Loucy (cell line): ENCODE data around the gene OR2T4.

ENCODE experiments used
- H2AFZ ChIP-seq: fragments of 200-600 bp; sonication (generic); 2 replicates; pipeline ENCODE4 v1.6.0; 2016; ENCODE audit warnings: antibody characterized with exemption, mild to moderate bottlenecking, low read length, moderate library complexity
- H3F3A ChIP-seq: fragments of 200-600 bp; 2 replicates; pipeline ENCODE4 v1.6.0; 2016; ENCODE audit warnings: antibody characterized with exemption, low read depth, mild to moderate bottlenecking
- H3K27me3 ChIP-seq: fragments of 200-600 bp; sonication (generic); 2 replicates; pipeline ENCODE4 v1.6.1; 2014; ENCODE audit warnings: low read length, mild to moderate bottlenecking; ENCODE audit not compliant: insufficient read depth, poor library complexity, severe bottlenecking
- H3K36me3 ChIP-seq: fragments of 200-600 bp; sonication (generic); 2 replicates; pipeline ENCODE4 v1.6.1; 2016; ENCODE audit warnings: low read length; ENCODE audit not compliant: insufficient read depth
- H3K4me1 ChIP-seq: fragments of 200-600 bp; sonication (generic); 2 replicates; pipeline ENCODE4 v1.5.1; 2014; ENCODE audit warnings: low read length, mild to moderate bottlenecking; ENCODE audit not compliant: insufficient read depth, poor library complexity, severe bottlenecking
- H3K4me2 ChIP-seq: fragments of 200-600 bp; sonication (generic); 2 replicates; pipeline ENCODE4 v1.6.0; 2014; ENCODE audit warnings: antibody characterized with exemption, low read length, low read depth, mild to moderate bottlenecking; ENCODE audit not compliant: poor library complexity, severe bottlenecking
- H3K4me3 ChIP-seq: fragments of 200-600 bp; sonication (generic); 2 replicates; pipeline ENCODE4 v1.5.1; 2014; ENCODE audit warnings: low read length, mild to moderate bottlenecking, mixed read lengths; ENCODE audit not compliant: poor library complexity, severe bottlenecking
- H3K79me2 ChIP-seq: fragments of 200-600 bp; sonication (generic); 2 replicates; pipeline ENCODE4 v1.6.1; 2014; ENCODE audit warnings: low read length; ENCODE audit not compliant: insufficient read depth
- H3K9ac ChIP-seq: fragments of 200-600 bp; sonication (generic); 2 replicates; pipeline ENCODE4 v1.6.0; 2014; ENCODE audit warnings: mild to moderate bottlenecking, low read depth, low read length, moderate library complexity; ENCODE audit not compliant: poor library complexity, severe bottlenecking
- H3K9me2 ChIP-seq: fragments of 200-600 bp; sonication (generic); replicated peaks from 2 replicates; pipeline ENCODE4 v1.6.1; 2016; ENCODE audit warnings: low read depth, low read length, mixed read lengths
- H3K9me3 ChIP-seq: fragments of 200-600 bp; sonication (generic); 2 replicates; pipeline ENCODE4 v1.6.1; 2014; ENCODE audit warnings: mild to moderate bottlenecking, antibody characterized with exemption, low read length, low read depth; ENCODE audit not compliant: insufficient read depth
- H4K20me1 ChIP-seq: fragments of 200-600 bp; sonication (generic); 2 replicates; pipeline ENCODE4 v1.6.0; 2014; ENCODE audit warnings: antibody characterized with exemption, low read length, mild to moderate bottlenecking; ENCODE audit not compliant: insufficient read depth, poor library complexity, severe bottlenecking
- CTCF ChIP-seq: fragments of 200-600 bp; sonication (generic); conservative IDR thresholded peaks from 2 replicates; pipeline ENCODE4 v1.5.1; 2014; ENCODE audit warnings: mild to moderate bottlenecking, antibody characterized with exemption, low read length
- EZH2phosphoT487 ChIP-seq: fragments of 200-600 bp; IDR thresholded peaks from 2 replicates; pipeline ENCODE4 v1.6.1; 2018; ENCODE audit warnings: antibody characterized with exemption, mild to moderate bottlenecking, moderate library complexity, borderline replicate concordance

Gene OR2T4

GRCh38 chr1:248376916-248377315, 15.5 kb downstream of the OR2T4 start:
- TF ChIP-seq EZH2phosphoT487, result no peak
- no peak for TF ChIP-seq CTCF
- H3K9me2 ChIP-seq, result no peaks in the 10 kb centered on the region
- no peaks in the 10 kb centered on the region for H3K27me3 ChIP-seq
- no peaks in the 10 kb centered on the region for H3F3A ChIP-seq
- H3K9me3 ChIP-seq, result peaks cover 4% of the 10 kb centered on the region; the same call in 1 of the 2 replicates
- no peaks in the 10 kb centered on the region for H3K79me2 ChIP-seq
- H2AFZ ChIP-seq, result no peak overlapping the region
- H4K20me1 ChIP-seq, result no peaks in the 10 kb centered on the region
- H3K9ac ChIP-seq, result no peak overlapping the region
- H3K4me2 ChIP-seq, result no peak overlapping the region
- H3K4me3 ChIP-seq, result no peak overlapping the region
- no peaks in the 10 kb centered on the region for H3K36me3 ChIP-seq
- no peaks in the 10 kb centered on the region for H3K4me1 ChIP-seq

GRCh38 chr1:248380854-248381253, 19.4 kb downstream of the OR2T4 start:
- no peaks in the 10 kb centered on the region for H3K36me3 ChIP-seq
- no peaks in the 10 kb centered on the region for H3K9me2 ChIP-seq
- H3K4me3 ChIP-seq, result no peak overlapping the region
- H3F3A ChIP-seq, result no peaks in the 10 kb centered on the region
- H2AFZ ChIP-seq, result no peak overlapping the region
- H3K79me2 ChIP-seq, result no peaks in the 10 kb centered on the region
- H4K20me1 ChIP-seq, result no peaks in the 10 kb centered on the region
- no peaks in the 10 kb centered on the region for H3K4me1 ChIP-seq
- no peaks in the 10 kb centered on the region for H3K27me3 ChIP-seq
- H3K9ac ChIP-seq, result no peak overlapping the region
- TF ChIP-seq CTCF, result no peak
- no peak for TF ChIP-seq EZH2phosphoT487
- H3K9me3 ChIP-seq, result no peaks in the 10 kb centered on the region
- no peak overlapping the region for H3K4me2 ChIP-seq

- Histone ChIP-seq H3K9me3 (no peaks in the 10 kb centered on the region), H3K79me2 (no peaks in the 10 kb centered on the region), H3K27me3 (no peaks in the 10 kb centered on the region), H3K4me3 (no peak overlapping the region), H3K4me2 (no peak overlapping the region), H3K36me3 (no peaks in the 10 kb centered on the region), H3F3A (no peaks in the 10 kb centered on the region), H3K9me2 (no peaks in the 10 kb centered on the region), H2AFZ (no peak overlapping the region), H3K9ac (no peak overlapping the region), H4K20me1 (no peaks in the 10 kb centered on the region), H3K4me1 (no peaks in the 10 kb centered on the region)
- TF ChIP-seq EZH2phosphoT487 (no peak), CTCF (no peak)
Observed at GRCh38 chr1:248388426-248388825, 27.0 kb downstream of the OR2T4 start.
